Astrocyte (in vitro differentiated cells and primary cell): ENCODE data around the gene RPL3. TPM values are rescaled to one million over a fixed set of nuclear protein-coding genes. Genes with fewer than 3 reads are reported as not detected.

Experiments used
- DNase-seq: peaks from one replicate; pipeline ENCODE4 v3.0.0-alpha.2; 2010; ENCODE audit warnings: low read depth
- FAIRE-seq: peaks from 2 replicates; lab custom pipeline; 2011; peaks lifted over from hg19 to GRCh38; lab: Jason Lieb, UNC
- H2AFZ ChIP-seq: 2 replicates; pipeline ENCODE4 v1.6.0; 2012; ENCODE audit warnings: low read depth, low read length, inconsistent platforms
- H3K27ac ChIP-seq: 2 replicates; pipeline ENCODE4 v1.5.1; 2011; ENCODE audit warnings: low read depth, low read length, inconsistent platforms
- H3K27me3 ChIP-seq: 2 replicates; pipeline ENCODE4 v1.6.0; 2011; ENCODE audit warnings: low read length, inconsistent platforms; ENCODE audit not compliant: insufficient read depth
- H3K36me3 ChIP-seq: 2 replicates; pipeline ENCODE4 v1.5.1; 2011; ENCODE audit warnings: low read length, inconsistent platforms; ENCODE audit not compliant: insufficient read depth
- H3K4me1 ChIP-seq: 2 replicates; pipeline ENCODE4 v1.5.1; 2011; ENCODE audit warnings: low read length, inconsistent platforms; ENCODE audit not compliant: insufficient read depth
- H3K4me2 ChIP-seq: 2 replicates; pipeline ENCODE4 v1.6.0; 2012; ENCODE audit warnings: low read length, inconsistent platforms
- H3K4me3 ChIP-seq: 2 replicates; pipeline ENCODE4 v1.5.1; 2011; ENCODE audit warnings: low read depth, mild to moderate bottlenecking, low read length, inconsistent platforms; ENCODE audit not compliant: insufficient read depth
- H3K79me2 ChIP-seq: 2 replicates; pipeline ENCODE4 v1.6.0; 2012; ENCODE audit warnings: mild to moderate bottlenecking, low read length, inconsistent platforms; ENCODE audit not compliant: insufficient read depth
- H3K9ac ChIP-seq: 2 replicates; pipeline ENCODE4 v1.6.0; 2012; ENCODE audit warnings: mild to moderate bottlenecking, low read length, inconsistent platforms
- H3K9me3 ChIP-seq: 2 replicates; pipeline ENCODE4 v1.5.1; 2012; ENCODE audit warnings: low read depth, mild to moderate bottlenecking, low read length, inconsistent platforms; ENCODE audit not compliant: insufficient read depth
- H4K20me1 ChIP-seq: 2 replicates; pipeline ENCODE4 v1.6.0; 2012; ENCODE audit warnings: low read length, inconsistent platforms; ENCODE audit not compliant: insufficient read depth
- H3K27ac Mint-ChIP-seq: one replicate; pipeline ENCODE4 v1.8.0; 2021; ENCODE audit warnings: mild to moderate bottlenecking, mixed read lengths; ENCODE audit not compliant: unreplicated experiment
- H3K27me3 Mint-ChIP-seq: one replicate; pipeline ENCODE4 v1.8.0; 2021; ENCODE audit warnings: low read depth, mixed read lengths; ENCODE audit not compliant: unreplicated experiment
- H3K36me3 Mint-ChIP-seq: one replicate; pipeline ENCODE4 v1.8.0; 2021; ENCODE audit warnings: low read depth, mixed read lengths; ENCODE audit not compliant: unreplicated experiment
- H3K4me1 Mint-ChIP-seq: one replicate; pipeline ENCODE4 v1.8.0; 2021; ENCODE audit warnings: low read depth, mixed read lengths; ENCODE audit not compliant: unreplicated experiment
- H3K4me3 Mint-ChIP-seq: one replicate; pipeline ENCODE4 v1.8.0; 2021; ENCODE audit warnings: mild to moderate bottlenecking, moderate library complexity, mixed read lengths; ENCODE audit not compliant: unreplicated experiment
- H3K9me3 Mint-ChIP-seq: one replicate; pipeline ENCODE4 v1.8.0; 2021; ENCODE audit warnings: mild to moderate bottlenecking, mixed read lengths; ENCODE audit not compliant: unreplicated experiment
- EZH2 ChIP-seq: IDR thresholded peaks from 2 replicates; pipeline ENCODE4 v1.6.1; 2012; ENCODE audit warnings: mild to moderate bottlenecking, low read length, inconsistent platforms; ENCODE audit not compliant: insufficient read depth
- total RNA-seq: library from RNA; stranded (reverse); gene quantifications from 2 replicates; pipeline ENCODE4 v1.2.1, GENCODE V29; 2021
- TF ChIP-seq, protein P1 (sequence below): IDR thresholded peaks from 2 replicates; pipeline ENCODE4 v1.5.1; 2011; ENCODE audit warnings: low read depth, mild to moderate bottlenecking, inconsistent platforms, low read length, moderate library complexity; ENCODE audit not compliant: insufficient read depth

Gene RPL3
- total RNA-seq, 1 donor from 2014 or later = 1,182 TPM

DNA sequence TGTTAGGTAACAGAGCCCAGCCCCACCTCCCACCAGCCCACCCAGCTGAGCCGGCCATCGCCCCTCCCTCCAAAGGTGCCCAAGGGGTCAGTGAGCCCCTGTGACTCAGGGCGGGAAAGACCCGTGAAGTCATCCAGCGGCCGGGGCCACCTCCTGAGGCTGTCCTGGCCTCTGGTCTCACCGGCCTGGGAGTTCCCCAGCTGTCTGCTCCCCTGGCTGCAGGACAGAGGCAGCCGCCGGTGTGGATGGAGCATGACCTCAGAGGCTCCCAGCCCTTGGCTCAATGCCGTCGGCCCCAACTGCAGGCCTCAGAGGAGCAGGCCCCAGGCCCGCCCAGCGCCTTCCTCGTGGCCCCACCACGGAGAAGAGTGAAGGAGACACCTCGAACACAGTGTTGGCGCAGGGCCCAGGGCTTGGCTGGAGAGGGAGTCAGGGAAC, 28.7 kb downstream of the RPL3 start:
- no peak for TF ChIP-seq EZH2
- TF ChIP-seq, protein P1, sequence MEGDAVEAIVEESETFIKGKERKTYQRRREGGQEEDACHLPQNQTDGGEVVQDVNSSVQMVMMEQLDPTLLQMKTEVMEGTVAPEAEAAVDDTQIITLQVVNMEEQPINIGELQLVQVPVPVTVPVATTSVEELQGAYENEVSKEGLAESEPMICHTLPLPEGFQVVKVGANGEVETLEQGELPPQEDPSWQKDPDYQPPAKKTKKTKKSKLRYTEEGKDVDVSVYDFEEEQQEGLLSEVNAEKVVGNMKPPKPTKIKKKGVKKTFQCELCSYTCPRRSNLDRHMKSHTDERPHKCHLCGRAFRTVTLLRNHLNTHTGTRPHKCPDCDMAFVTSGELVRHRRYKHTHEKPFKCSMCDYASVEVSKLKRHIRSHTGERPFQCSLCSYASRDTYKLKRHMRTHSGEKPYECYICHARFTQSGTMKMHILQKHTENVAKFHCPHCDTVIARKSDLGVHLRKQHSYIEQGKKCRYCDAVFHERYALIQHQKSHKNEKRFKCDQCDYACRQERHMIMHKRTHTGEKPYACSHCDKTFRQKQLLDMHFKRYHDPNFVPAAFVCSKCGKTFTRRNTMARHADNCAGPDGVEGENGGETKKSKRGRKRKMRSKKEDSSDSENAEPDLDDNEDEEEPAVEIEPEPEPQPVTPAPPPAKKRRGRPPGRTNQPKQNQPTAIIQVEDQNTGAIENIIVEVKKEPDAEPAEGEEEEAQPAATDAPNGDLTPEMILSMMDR = no peak
- H3K27ac Mint-ChIP-seq = no peak overlapping the region
- H3K4me1 Mint-ChIP-seq = peaks cover 12% of the 10 kb centered on the region
- Histone ChIP-seq H3K9ac (peak overlapping the region; percentile 25), H4K20me1 (no peaks in the 10 kb centered on the region), H3K4me3 (no peak overlapping the region), H3K27ac (no peak overlapping the region), H3K79me2 (no peaks in the 10 kb centered on the region), H2AFZ (no peak overlapping the region), H3K27me3 (no peaks in the 10 kb centered on the region), H3K4me1 (peaks cover 26% of the 10 kb centered on the region), H3K4me2 (no peak overlapping the region), H3K9me3 (no peaks in the 10 kb centered on the region), H3K36me3 (no peaks in the 10 kb centered on the region)
- peak; percentile 50 for DNase-seq
- no peaks in the 10 kb centered on the region for H3K27me3 Mint-ChIP-seq
- no peak overlapping the region for H3K4me3 Mint-ChIP-seq
- FAIRE-seq = no peak
- no peaks in the 10 kb centered on the region for H3K36me3 Mint-ChIP-seq
- H3K9me3 Mint-ChIP-seq = no peaks in the 10 kb centered on the region

DNA sequence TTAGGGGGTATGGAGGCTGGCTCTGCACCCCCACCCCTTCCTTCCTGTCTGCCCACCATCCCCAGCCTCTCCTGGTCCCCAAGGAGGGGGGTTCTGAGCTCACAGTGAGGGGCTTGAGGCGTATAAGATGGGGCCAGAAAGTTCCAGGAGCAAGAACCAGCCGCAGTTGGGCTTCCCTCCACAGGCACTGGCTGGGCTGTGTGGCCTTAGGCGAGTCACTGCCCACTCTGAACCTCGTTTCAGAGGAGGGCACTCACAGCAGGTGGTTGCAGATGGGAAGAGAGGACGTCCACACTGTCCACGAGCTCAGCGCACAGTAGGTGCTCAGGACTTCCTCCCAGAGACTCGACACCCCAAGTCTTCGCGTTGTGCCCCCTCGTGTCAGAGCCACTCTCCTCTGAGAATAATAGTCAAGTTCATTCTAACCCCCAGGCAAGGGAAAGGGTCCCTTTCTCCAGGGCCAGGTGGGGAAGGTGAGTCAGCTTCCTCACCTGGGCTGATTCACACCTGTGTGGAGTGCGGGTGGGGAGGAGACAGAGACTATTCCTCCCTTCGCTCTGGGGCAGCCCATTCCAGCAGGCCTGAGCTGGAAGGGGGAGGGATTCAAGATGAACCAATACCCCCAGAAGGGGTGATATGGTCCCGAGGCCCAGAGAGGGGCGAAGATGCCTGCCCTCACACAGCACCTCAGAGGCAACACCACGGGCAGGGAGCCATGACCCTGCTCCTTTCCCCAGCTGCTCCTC, 29.3 kb downstream of the RPL3 start:
- H4K20me1 ChIP-seq = no peaks in the 10 kb centered on the region
- H3K27ac Mint-ChIP-seq = no peak overlapping the region
- no peak overlapping the region for H3K4me3 Mint-ChIP-seq
- no peaks in the 10 kb centered on the region for H3K79me2 ChIP-seq
- H3K27ac ChIP-seq = no peak overlapping the region
- H3K36me3 ChIP-seq = no peaks in the 10 kb centered on the region
- H3K9me3 ChIP-seq = peaks cover 1% of the 10 kb centered on the region
- DNase-seq (no peak), FAIRE-seq (no peak)
- H3K27me3 Mint-ChIP-seq = no peaks in the 10 kb centered on the region
- H3K36me3 Mint-ChIP-seq = no peaks in the 10 kb centered on the region
- H3K4me2 ChIP-seq = no peak overlapping the region
- H2AFZ ChIP-seq = no peak overlapping the region
- TF ChIP-seq, protein P1 = no peak
- no peak for TF ChIP-seq EZH2
- H3K9ac ChIP-seq = no peak overlapping the region
- H3K9me3 Mint-ChIP-seq = no peaks in the 10 kb centered on the region
- peaks cover 10% of the 10 kb centered on the region for H3K4me1 Mint-ChIP-seq
- no peaks in the 10 kb centered on the region for H3K27me3 ChIP-seq
- H3K4me1 ChIP-seq = peaks cover 26% of the 10 kb centered on the region
- H3K4me3 ChIP-seq = no peak overlapping the region

DNA sequence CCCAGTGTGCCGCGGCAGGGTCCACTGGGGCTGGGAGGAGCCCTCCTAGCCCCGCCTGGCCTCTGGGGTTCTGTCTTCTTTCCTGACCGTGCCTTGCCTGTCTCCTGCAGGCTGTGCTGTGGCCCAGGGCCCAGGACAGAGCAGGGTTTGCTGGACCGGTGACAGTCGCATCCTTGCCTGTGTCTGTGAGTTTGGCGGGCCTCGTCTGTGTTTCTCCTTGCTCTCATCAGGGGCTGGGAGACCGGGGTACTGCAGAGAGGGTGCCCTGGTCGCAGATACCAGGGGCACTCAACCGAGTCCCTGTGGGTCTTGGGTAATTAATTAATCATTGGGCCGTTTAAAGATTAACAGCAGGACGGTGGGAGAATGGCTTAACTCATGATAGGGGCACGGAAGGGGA, 29.9 kb downstream of the RPL3 start:
- no peaks in the 10 kb centered on the region for H3K9me3 Mint-ChIP-seq
- Histone ChIP-seq H3K27me3 (no peaks in the 10 kb centered on the region), H4K20me1 (no peaks in the 10 kb centered on the region), H3K4me1 (peaks cover 26% of the 10 kb centered on the region), H3K79me2 (no peaks in the 10 kb centered on the region), H3K9ac (no peak overlapping the region), H3K36me3 (no peaks in the 10 kb centered on the region), H2AFZ (no peak overlapping the region), H3K4me2 (no peak overlapping the region), H3K4me3 (no peak overlapping the region), H3K27ac (no peak overlapping the region), H3K9me3 (peaks cover 6% of the 10 kb centered on the region)
- H3K4me1 Mint-ChIP-seq = peaks cover 10% of the 10 kb centered on the region
- H3K27ac Mint-ChIP-seq = no peak overlapping the region
- DNase-seq (no peak), FAIRE-seq (no peak)
- H3K4me3 Mint-ChIP-seq = no peak overlapping the region
- no peaks in the 10 kb centered on the region for H3K36me3 Mint-ChIP-seq
- no peak for TF ChIP-seq EZH2
- TF ChIP-seq, protein P1 = no peak
- H3K27me3 Mint-ChIP-seq = no peaks in the 10 kb centered on the region
